PC-3 (cell line): ENCODE data around the gene HMGXB3. TPM values are rescaled to one million over a fixed set of nuclear protein-coding genes. Genes with fewer than 3 reads are reported as not detected.

Source experiments
- ATAC-seq: fragments of 200-7000 bp; cut with Tn5 transposase; 2 replicates; pipeline ENCODE4 v1.9.1; 2020; ENCODE audit warnings: mild to moderate bottlenecking, moderate library complexity
- BruUV-seq: library from RNA; stranded (reverse); fragments of 400-500 nt; replicated peaks from 2 replicates; lab custom pipeline; 2021; lab: Mats Ljungman, UMichigan
- CTCF ChIA-PET: fragments of 300-600 bp; sonication (Branson Sonifier 250); formaldehyde crosslinking; loops from one replicate; lab custom pipeline; 2022; ENCODE audit warnings: antibody characterized with exemption; lab: Charles Lee
- POLR2A ChIA-PET: fragments of 300-600 bp; sonication (Branson Sonifier 250); formaldehyde crosslinking; loops from one replicate; lab custom pipeline; 2022; ENCODE audit warnings: antibody characterized with exemption; ENCODE audit not compliant: unreplicated experiment; lab: Charles Lee
- DNase-seq: peaks from one replicate; pipeline ENCODE4 v3.0.0-alpha.2; 2015
- H2AFZ ChIP-seq: fragments of 300-600 bp; sonication (generic); 2 replicates; pipeline ENCODE4 v1.6.0; 2016; ENCODE audit warnings: antibody characterized with exemption, low read length
- H3F3A ChIP-seq: fragments of 300-600 bp; sonication (generic); one replicate; pipeline ENCODE4 v1.6.0; 2017; ENCODE audit warnings: antibody characterized with exemption, low read length, control low read depth, mild to moderate bottlenecking; ENCODE audit not compliant: unreplicated experiment
- H3K27ac ChIP-seq: fragments of 300-600 bp; sonication (generic); 2 replicates; pipeline ENCODE4 v1.5.1; 2016; ENCODE audit warnings: mild to moderate bottlenecking, low read length
- H3K27me3 ChIP-seq: fragments of 300-600 bp; sonication (generic); 2 replicates; pipeline ENCODE4 v1.6.1; 2016; ENCODE audit warnings: low read length, mixed read lengths
- H3K36me3 ChIP-seq: fragments of 300-600 bp; sonication (generic); 2 replicates; pipeline ENCODE4 v1.6.1; 2016; ENCODE audit warnings: low read depth, mixed run types, low read length, mixed read lengths
- H3K4me1 ChIP-seq: fragments of 300-600 bp; sonication (generic); 2 replicates; pipeline ENCODE4 v1.5.1; 2016; ENCODE audit warnings: low read length; ENCODE audit not compliant: insufficient read depth
- H3K4me2 ChIP-seq: fragments of 300-600 bp; sonication (generic); 2 replicates; pipeline ENCODE4 v1.6.0; 2016; ENCODE audit warnings: low read length
- H3K4me3 ChIP-seq: fragments of 300-600 bp; sonication (generic); 2 replicates; pipeline ENCODE4 v1.5.1; 2016; ENCODE audit warnings: mild to moderate bottlenecking, low read length, mixed read lengths
- H3K79me2 ChIP-seq: fragments of 300-600 bp; sonication (generic); 2 replicates; pipeline ENCODE4 v1.6.1; 2017; ENCODE audit warnings: low read length, mixed read lengths
- H3K9ac ChIP-seq: fragments of 300-600 bp; sonication (generic); 2 replicates; pipeline ENCODE4 v1.6.0; 2016; ENCODE audit warnings: mild to moderate bottlenecking, low read length
- H3K9me2 ChIP-seq: fragments of 300-600 bp; sonication (generic); replicated peaks from 2 replicates; pipeline ENCODE4 v1.6.1; 2016; ENCODE audit warnings: mixed run types, low read length, mixed read lengths
- H3K9me3 ChIP-seq: fragments of 300-600 bp; sonication (generic); 2 replicates; pipeline ENCODE4 v1.6.1; 2016; ENCODE audit warnings: low read length, mixed read lengths
- H4K20me1 ChIP-seq: fragments of 300-600 bp; sonication (generic); 2 replicates; pipeline ENCODE4 v1.6.1; 2016; ENCODE audit warnings: low read length, mixed read lengths
- EZH2 ChIP-seq: fragments of 300-600 bp; sonication (generic); IDR thresholded peaks from one replicate; pipeline ENCODE4 v1.6.1; 2017; ENCODE audit warnings: antibody characterized with exemption, mild to moderate bottlenecking, low read length; ENCODE audit not compliant: unreplicated experiment
- EZH2phosphoT487 ChIP-seq: fragments of 300-600 bp; sonication (generic); IDR thresholded peaks from 2 replicates; pipeline ENCODE4 v1.6.1; 2018; ENCODE audit warnings: mild to moderate bottlenecking, antibody characterized with exemption, low read length, borderline replicate concordance
- intact Hi-C: fragments of 100-400 bp; cut with micrococcal nuclease; formaldehyde crosslinking; loops from 2 replicates; pipeline ENCODE4 v1.9.0; 2023
- total RNA-seq: library from RNA; depleted of rRNA; stranded (reverse); fragments of >200 nt; gene quantifications from 2 replicates; pipeline ENCODE4 v1.2.3, GENCODE V29; 2014
- TF ChIP-seq, protein P1 (sequence below): fragments of 300-600 bp; sonication (generic); conservative IDR thresholded peaks from 2 replicates; pipeline ENCODE4 v1.5.1; 2017; ENCODE audit warnings: antibody characterized with exemption, low read depth, mild to moderate bottlenecking, low read length

HMGXB3 gene
- total RNA-seq, 1 experiment from 2014 or later: 56.6 TPM

- DNase-seq (no peak), ATAC-seq (no peak)
- Histone ChIP-seq H3K27me3 (no peaks in the 10 kb centered on the region), H3K4me1 (no peaks in the 10 kb centered on the region), H3F3A (no peaks in the 10 kb centered on the region), H3K27ac (no peak overlapping the region), H3K4me3 (no peak overlapping the region), H3K4me2 (no peak overlapping the region), H3K9ac (no peak overlapping the region), H2AFZ (no peak overlapping the region), H3K9me3 (no peaks in the 10 kb centered on the region), H3K79me2 (no peaks in the 10 kb centered on the region), H3K9me2 (no peaks in the 10 kb centered on the region), H3K36me3 (no peaks in the 10 kb centered on the region), H4K20me1 (no peaks in the 10 kb centered on the region)
- TF ChIP-seq EZH2: no peak
- TF ChIP-seq, protein P1, sequence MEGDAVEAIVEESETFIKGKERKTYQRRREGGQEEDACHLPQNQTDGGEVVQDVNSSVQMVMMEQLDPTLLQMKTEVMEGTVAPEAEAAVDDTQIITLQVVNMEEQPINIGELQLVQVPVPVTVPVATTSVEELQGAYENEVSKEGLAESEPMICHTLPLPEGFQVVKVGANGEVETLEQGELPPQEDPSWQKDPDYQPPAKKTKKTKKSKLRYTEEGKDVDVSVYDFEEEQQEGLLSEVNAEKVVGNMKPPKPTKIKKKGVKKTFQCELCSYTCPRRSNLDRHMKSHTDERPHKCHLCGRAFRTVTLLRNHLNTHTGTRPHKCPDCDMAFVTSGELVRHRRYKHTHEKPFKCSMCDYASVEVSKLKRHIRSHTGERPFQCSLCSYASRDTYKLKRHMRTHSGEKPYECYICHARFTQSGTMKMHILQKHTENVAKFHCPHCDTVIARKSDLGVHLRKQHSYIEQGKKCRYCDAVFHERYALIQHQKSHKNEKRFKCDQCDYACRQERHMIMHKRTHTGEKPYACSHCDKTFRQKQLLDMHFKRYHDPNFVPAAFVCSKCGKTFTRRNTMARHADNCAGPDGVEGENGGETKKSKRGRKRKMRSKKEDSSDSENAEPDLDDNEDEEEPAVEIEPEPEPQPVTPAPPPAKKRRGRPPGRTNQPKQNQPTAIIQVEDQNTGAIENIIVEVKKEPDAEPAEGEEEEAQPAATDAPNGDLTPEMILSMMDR: no peak
- no peak for TF ChIP-seq EZH2phosphoT487
- ChIA-PET CTCF (no interaction called here), POLR2A (interaction anchor here (0.6 kb wide), 1 partner anchor 150 kb away, joined by 4 read pairs; no protein-coding TSS in a partner anchor)
- BruUV-seq: no TSS peak
- intact Hi-C loops: no loop called here
These were observed 31.2 kb upstream of the HMGXB3 start for GRCh38 chr5:149969181-149969930.

- H3K4me2 ChIP-seq: no peak overlapping the region
- no peak for TF ChIP-seq EZH2
- no peak for TF ChIP-seq EZH2phosphoT487
- TF ChIP-seq, protein P1: no peak
- no peaks in the 10 kb centered on the region for H3F3A ChIP-seq
- POLR2A ChIA-PET: no interaction called here
- no peaks in the 10 kb centered on the region for H4K20me1 ChIP-seq
- H3K4me3 ChIP-seq: no peak overlapping the region
- no peak overlapping the region for H3K9ac ChIP-seq
- H3K79me2 ChIP-seq: no peaks in the 10 kb centered on the region
- CTCF ChIA-PET: interaction anchor here (0.6 to 0.7 kb wide), 2 partner anchors 42 to 73 kb away, joined by 3 to 8 read pairs; no protein-coding TSS in a partner anchor
- H3K4me1 ChIP-seq: peaks cover 5% of the 10 kb centered on the region
- DNase-seq: no peak
- ATAC-seq: no peak
- no peaks in the 10 kb centered on the region for H3K36me3 ChIP-seq
- no peaks in the 10 kb centered on the region for H3K9me3 ChIP-seq
- H3K27me3 ChIP-seq: no peaks in the 10 kb centered on the region
- no TSS peak for BruUV-seq
- H3K9me2 ChIP-seq: no peaks in the 10 kb centered on the region
- intact Hi-C loops: no loop called here
- no peak overlapping the region for H3K27ac ChIP-seq
- no peak overlapping the region for H2AFZ ChIP-seq
These were observed 25.1 kb upstream of the HMGXB3 start for GRCh38 chr5:149975409-149975808.

GRCh38 chr5:149979896-149980295 lies 20.6 kb upstream of the HMGXB3 start:
- ChIA-PET CTCF (no interaction called here), POLR2A (no interaction called here)
- Histone ChIP-seq H3K9ac (no peak overlapping the region), H3K9me2 (no peaks in the 10 kb centered on the region), H3K36me3 (no peaks in the 10 kb centered on the region; the same call in 1 of the 2 replicates), H4K20me1 (no peaks in the 10 kb centered on the region), H3K27ac (no peak overlapping the region), H3F3A (no peaks in the 10 kb centered on the region), H3K27me3 (no peaks in the 10 kb centered on the region), H3K9me3 (no peaks in the 10 kb centered on the region), H3K4me3 (no peak overlapping the region), H3K79me2 (no peaks in the 10 kb centered on the region), H3K4me1 (peaks cover 5% of the 10 kb centered on the region), H3K4me2 (no peak overlapping the region), H2AFZ (no peak overlapping the region)
- ATAC-seq (no peak), DNase-seq (no peak)
- BruUV-seq: no TSS peak
- intact Hi-C loops: no loop called here
- TF ChIP-seq EZH2 (no peak), EZH2phosphoT487 (no peak)
- TF ChIP-seq, protein P1: no peak
